Skeletal muscle tissue (tissue), 4 donors: ENCODE data around the gene LCE1C. TPM values are rescaled to one million over a fixed set of nuclear protein-coding genes. Genes with fewer than 3 reads are reported as not detected.

Source experiments
- H3K27ac ChIP-seq: one replicate; pipeline ENCODE4 v1.7.0; 2013; ENCODE audit warnings: mild to moderate bottlenecking, low read depth, low read length, inconsistent platforms
- H3K27me3 ChIP-seq, 3 donors: one replicate each; pipeline ENCODE4 v1.7.0; 2013; ENCODE audit warnings: low read length in 3 of 3; ENCODE audit not compliant: control insufficient read depth in 3 of 3, insufficient read depth in 3 of 3
- H3K36me3 ChIP-seq, 3 donors: one replicate each; pipeline ENCODE4 v1.7.0; 2013; ENCODE audit warnings: low read length in 3 of 3; ENCODE audit not compliant: control insufficient read depth in 3 of 3, insufficient read depth in 3 of 3
- H3K4me1 ChIP-seq, 3 donors: one replicate each; pipeline ENCODE4 v1.7.0; 2013; ENCODE audit warnings: low read length in 3 of 3, mild to moderate bottlenecking in 3 of 3; ENCODE audit not compliant: control insufficient read depth in 3 of 3, insufficient read depth in 3 of 3
- H3K4me3 ChIP-seq, 3 donors: one replicate each; pipeline ENCODE4 v1.7.0; 2013; ENCODE audit warnings: low read length in 3 of 3
- H3K9ac ChIP-seq, 3 donors: one replicate each; pipeline ENCODE4 v1.7.0; 2013; ENCODE audit warnings: low read length in 3 of 3, mild to moderate bottlenecking in 3 of 3, moderate library complexity in 2 of 3, low read depth in 1 of 3
- H3K9me3 ChIP-seq, 3 donors: one replicate each; pipeline ENCODE4 v1.7.0; 2013; ENCODE audit warnings: low read length in 3 of 3; ENCODE audit not compliant: control insufficient read depth in 3 of 3
- total RNA-seq: library from RNA; depleted of rRNA; stranded (reverse); fragments of >200 nt; gene quantifications from one replicate; pipeline ENCODE4 v1.2.3, GENCODE V29; 2014
- donor health status: Osteomylitis.

The LCE1C gene
- total RNA-seq, 1 donor from 2014 or later, result not detected

DNA sequence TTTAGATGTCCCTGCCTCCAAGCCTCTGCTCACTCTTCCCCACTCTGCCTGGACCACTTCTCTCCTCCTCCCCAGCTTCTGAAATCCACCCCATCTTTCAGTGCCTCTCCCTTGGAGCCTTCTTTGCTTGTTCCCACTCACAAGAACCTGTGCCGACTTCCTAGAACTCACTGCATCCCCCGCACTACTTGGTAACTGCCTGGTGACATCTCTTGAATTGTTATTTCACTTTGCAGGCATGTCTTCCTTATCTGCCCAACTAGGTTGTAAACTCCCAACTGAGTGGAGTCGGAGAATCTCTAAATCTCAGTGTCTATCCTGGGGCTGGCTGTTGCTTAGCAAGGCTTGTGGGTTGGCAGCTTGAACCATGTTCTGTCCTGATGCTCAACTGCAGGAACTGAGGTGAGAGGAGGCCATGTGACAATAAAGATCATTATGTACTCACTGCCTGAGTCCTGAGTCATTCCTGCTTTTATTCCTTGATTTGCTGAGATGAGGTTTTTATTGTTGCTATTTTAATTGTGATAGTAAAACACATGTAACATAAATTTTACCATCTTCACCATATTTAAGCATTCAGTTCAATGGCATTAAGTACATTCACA is 44.7 kb downstream of the LCE1C start:
- Histone ChIP-seq H3K9me3 (no peaks in the 10 kb centered on the region), H3K27ac (no peak overlapping the region), H3K27me3 (no peaks in the 10 kb centered on the region), H3K4me1 (no peaks in the 10 kb centered on the region), H3K9ac (no peak overlapping the region), H3K36me3 (no peaks in the 10 kb centered on the region), H3K4me3 (no peak overlapping the region)

DNA sequence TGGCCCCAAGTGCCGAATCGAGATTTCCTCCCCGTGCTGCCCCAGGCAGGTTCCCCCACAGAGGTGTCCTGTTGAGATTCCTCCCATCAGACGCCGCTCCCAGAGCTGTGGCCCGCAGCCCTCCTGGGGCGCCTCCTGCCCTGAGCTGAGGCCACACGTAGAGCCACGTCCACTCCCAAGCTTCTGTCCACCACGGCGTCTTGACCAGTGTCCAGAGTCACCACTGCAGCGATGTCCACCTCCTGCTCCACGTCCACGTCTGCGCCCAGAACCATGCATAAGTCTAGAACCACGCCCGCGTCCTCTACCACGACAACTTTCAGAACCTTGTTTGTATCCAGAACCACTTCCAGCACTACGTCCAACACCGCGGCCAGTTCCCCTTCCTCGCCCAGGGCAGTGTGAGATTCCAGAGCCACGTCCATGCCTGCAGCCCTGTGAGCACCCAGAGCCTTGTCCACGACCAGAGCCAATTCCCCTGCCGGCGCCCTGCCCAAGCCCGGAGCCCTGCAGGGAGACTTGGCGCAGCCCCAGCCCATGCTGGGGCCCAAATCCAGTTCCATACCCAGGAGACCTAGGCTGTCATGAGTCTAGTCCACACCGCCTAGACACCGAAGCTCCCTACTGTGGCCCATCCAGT is 45.8 kb downstream of the LCE1C start:
- Histone ChIP-seq H3K4me1 (no peaks in the 10 kb centered on the region), H3K36me3 (no peaks in the 10 kb centered on the region), H3K27ac (no peak overlapping the region), H3K9ac (no peak overlapping the region), H3K9me3 (no peaks in the 10 kb centered on the region), H3K4me3 (no peak overlapping the region), H3K27me3 (no peaks in the 10 kb centered on the region)

DNA sequence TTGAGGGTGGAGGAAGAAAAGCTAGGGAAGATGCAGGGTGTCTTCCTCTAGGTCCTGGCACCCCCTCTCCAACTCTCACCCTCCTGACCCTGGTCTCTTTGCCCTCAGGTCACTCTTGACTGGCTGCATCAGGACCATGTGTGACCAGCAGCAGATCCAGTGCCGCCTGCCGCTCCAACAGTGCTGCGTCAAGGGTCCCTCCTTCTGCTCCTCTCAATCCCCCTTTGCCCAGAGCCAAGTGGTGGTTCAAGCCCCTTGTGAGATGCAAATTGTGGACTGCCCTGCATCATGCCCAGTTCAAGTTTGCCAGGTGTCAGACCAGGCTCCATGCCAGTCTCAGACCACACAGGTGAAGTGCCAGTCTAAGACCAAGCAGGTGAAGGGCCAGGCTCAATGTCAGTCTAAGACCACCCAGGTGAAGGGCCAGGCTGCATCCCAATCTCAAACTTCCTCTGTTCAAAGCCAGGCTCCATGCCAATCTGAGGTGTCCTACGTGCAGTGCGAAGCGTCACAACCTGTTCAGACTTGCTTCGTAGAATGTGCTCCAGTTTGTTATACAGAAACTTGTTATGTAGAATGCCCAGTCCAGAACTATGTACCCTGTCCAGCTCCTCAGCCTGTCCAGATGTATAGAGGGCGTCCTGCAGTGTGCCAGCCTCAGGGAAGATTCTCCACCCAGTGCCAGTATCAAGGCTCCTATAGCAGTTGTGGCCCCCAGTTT is 46.8 kb downstream of the LCE1C start:
- Histone ChIP-seq H3K9me3 (peaks cover 0 to 2% (median 0%) of the 10 kb centered on the region in 3 donors), H3K9ac (no peak overlapping the region), H3K4me3 (no peak overlapping the region), H3K27ac (no peak overlapping the region), H3K4me1 (no peaks in the 10 kb centered on the region), H3K36me3 (no peaks in the 10 kb centered on the region), H3K27me3 (no peaks in the 10 kb centered on the region)

DNA sequence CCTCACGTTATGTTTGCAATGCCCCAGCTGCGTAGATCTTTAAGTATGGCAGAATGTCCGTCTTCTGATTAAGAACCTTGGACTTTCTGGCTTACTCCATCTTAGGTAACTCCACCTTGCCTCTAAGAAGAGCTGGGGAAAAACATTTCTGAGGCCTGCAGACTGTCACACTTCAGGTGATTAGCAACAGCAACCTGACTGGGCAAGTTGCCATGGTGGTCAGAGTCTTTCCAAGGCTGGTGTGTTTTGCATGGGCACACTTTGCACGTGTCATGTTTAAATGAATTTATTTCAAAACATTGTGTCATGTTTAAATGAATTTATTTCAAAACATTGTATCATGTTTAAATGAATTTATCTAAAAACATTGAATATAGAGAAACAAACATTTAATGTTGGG is 47.8 kb downstream of the LCE1C start:
- Histone ChIP-seq H3K27me3 (no peaks in the 10 kb centered on the region), H3K27ac (no peak overlapping the region), H3K4me1 (no peaks in the 10 kb centered on the region), H3K9me3 (peaks cover 0 to 2% (median 0%) of the 10 kb centered on the region in 3 donors), H3K36me3 (no peaks in the 10 kb centered on the region), H3K4me3 (no peak overlapping the region), H3K9ac (no peak overlapping the region)

DNA sequence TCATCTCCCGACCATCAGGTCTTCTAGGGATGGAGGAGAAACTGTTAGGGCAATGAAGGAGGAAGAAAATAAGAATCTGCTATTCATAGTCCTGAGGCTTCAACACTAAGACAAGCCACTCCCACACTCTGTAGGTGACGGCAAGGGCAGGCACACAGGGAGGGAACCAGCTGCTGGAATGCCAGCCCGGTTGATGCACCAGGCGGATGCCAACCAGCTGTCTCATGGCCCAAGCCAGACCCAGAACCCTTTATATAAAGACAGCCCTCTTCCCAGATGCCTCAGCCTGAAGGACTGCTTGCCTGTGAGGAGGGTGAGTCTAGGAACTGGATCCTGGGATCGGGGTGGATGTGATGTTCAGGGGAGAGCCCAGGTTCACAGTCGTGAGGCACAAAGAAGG is 48.7 kb downstream of the LCE1C start, which contains the start of gene KPRP:
Gene KPRP (plus strand): TSS at position 279 of the 400 bp plus-strand sequence. CDS start 1,564 bp downstream, outside the sequence.
- no peaks in the 10 kb centered on the region for H3K4me1 ChIP-seq
- H3K4me3 ChIP-seq, result no peak within 1 kb of the TSS
- H3K27me3 ChIP-seq, result no peaks in the 10 kb centered on the region
- H3K9me3 ChIP-seq, result peaks cover 0 to 2% (median 0%) of the 10 kb centered on the region in 3 donors
- no peaks in the 10 kb centered on the region for H3K36me3 ChIP-seq
- H3K27ac ChIP-seq, result no peak within 1 kb of the TSS
- no peak within 1 kb of the TSS for H3K9ac ChIP-seq

DNA sequence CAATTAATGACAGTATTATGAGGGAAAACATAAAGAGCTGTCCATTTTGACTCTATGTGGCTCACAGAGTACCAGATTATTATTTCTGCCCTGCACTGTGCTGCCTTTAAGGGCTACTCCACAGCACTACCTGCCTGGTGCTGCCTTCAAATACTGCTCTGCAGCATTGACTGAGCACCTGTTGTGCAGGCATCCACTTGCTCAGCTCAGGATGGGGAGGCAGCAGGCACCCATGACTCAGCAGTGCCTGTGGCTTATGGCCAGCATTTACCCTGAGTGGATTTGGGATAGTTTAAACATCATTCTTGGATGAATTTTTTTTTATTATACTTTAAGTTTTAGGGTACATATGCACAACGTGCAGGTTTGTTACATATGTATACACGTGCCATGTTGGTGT is 49.6 kb downstream of the LCE1C start:
- no peaks in the 10 kb centered on the region for H3K27me3 ChIP-seq
- no peaks in the 10 kb centered on the region for H3K4me1 ChIP-seq
- H3K9ac ChIP-seq, result no peak overlapping the region
- H3K36me3 ChIP-seq, result no peaks in the 10 kb centered on the region
- H3K4me3 ChIP-seq, result no peak overlapping the region
- peaks cover 0 to 2% (median 0%) of the 10 kb centered on the region in 3 donors for H3K9me3 ChIP-seq
- no peak overlapping the region for H3K27ac ChIP-seq

Other genes with a start within 250 kb of the LCE1C start
- not detected for gene LCE3E, start 239.9 kb downstream of the LCE1C start, total RNA-seq
- not detected for gene LCE3D, start 226.1 kb downstream of the LCE1C start, total RNA-seq
- gene LCE3C, start 206.4 kb downstream of the LCE1C start, total RNA-seq, result not detected
- not detected for gene LCE3B, start 192.8 kb downstream of the LCE1C start, total RNA-seq
- not detected for gene LCE3A, start 183.5 kb downstream of the LCE1C start, total RNA-seq
- gene LCE2D, start 143.3 kb downstream of the LCE1C start, total RNA-seq, result not detected
- gene LCE2C, start 131.4 kb downstream of the LCE1C start, total RNA-seq, result not detected
- gene LCE2B, start 120.5 kb downstream of the LCE1C start, total RNA-seq, result not detected
- not detected for gene LCE2A, start 108.3 kb downstream of the LCE1C start, total RNA-seq
- not detected for gene LCE4A, start 98.5 kb downstream of the LCE1C start, total RNA-seq
- not detected for gene KPRP, start 48.6 kb downstream of the LCE1C start, total RNA-seq
- not detected for gene LCE1F, start 31.5 kb downstream of the LCE1C start, total RNA-seq
- not detected for gene LCE1E, start 20.4 kb downstream of the LCE1C start, total RNA-seq
- not detected for gene LCE1D, start 9.9 kb downstream of the LCE1C start, total RNA-seq
- gene LCE1B, start 5.3 kb upstream of the LCE1C start, total RNA-seq, result not detected
- gene LCE1A, start 20.8 kb upstream of the LCE1C start, total RNA-seq, result not detected
- not detected for gene LCE6A, start 36.2 kb upstream of the LCE1C start, total RNA-seq
- gene LCE7A, start 53.3 kb upstream of the LCE1C start, total RNA-seq, result not detected
- gene SMCP, start 71.7 kb upstream of the LCE1C start, total RNA-seq, result not detected
- gene IVL, start 101.9 kb upstream of the LCE1C start, total RNA-seq, result not detected
- not detected for gene SPRR5, start 140.6 kb upstream of the LCE1C start, total RNA-seq
- gene SPRR4, start 164.0 kb upstream of the LCE1C start, total RNA-seq, result not detected
- gene SPRR1A, start 177.4 kb upstream of the LCE1C start, total RNA-seq, result not detected
- gene SPRR3, start 195.1 kb upstream of the LCE1C start, total RNA-seq, result not detected
- not detected for gene SPRR1B, start 224.6 kb upstream of the LCE1C start, total RNA-seq
- gene SPRR2D, start 234.5 kb upstream of the LCE1C start, total RNA-seq, result not detected